HG03354 (cell line): ENCODE data around the gene GAREM1.
"Not testable (repeated sequence)": the region's sequence is repeated elsewhere in the genome, so short reads cannot be mapped to it uniquely, and the experiment has no call there.

Experiments
- ATAC-seq: cut with Tn5 transposase; IDR thresholded peaks from one replicate; pipeline ENCODE4 v1.9.1; 2021; ENCODE audit warnings: mild to moderate bottlenecking; ENCODE audit not compliant: unreplicated experiment, poor library complexity, severe bottlenecking

GAREM1 gene

GRCh38 chr18:32237049-32237448, 233.6 kb downstream of the GAREM1 start:
- ATAC-seq: no peak

DNA sequence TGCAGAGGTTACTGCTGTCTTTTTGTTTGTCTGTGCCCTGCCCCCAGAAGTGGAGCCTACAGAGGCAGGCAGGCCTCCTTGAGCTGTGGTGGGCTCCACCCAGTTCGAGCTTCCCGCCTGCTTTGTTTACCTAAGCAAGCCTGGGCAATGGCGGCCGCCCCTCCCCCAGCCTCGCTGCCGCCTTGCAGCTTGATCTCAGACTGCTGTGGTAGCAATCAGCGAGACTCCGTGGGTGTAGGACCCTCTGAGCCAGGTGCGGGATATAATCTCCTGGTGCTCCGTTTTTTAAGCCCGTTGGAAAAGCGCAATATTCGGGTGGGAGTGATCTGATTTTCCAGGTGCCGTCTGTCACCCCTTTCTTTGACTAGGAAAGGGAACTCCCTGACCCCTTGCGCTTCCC, 237.3 kb downstream of the GAREM1 start:
- ATAC-seq: not testable (repeated sequence)

DNA sequence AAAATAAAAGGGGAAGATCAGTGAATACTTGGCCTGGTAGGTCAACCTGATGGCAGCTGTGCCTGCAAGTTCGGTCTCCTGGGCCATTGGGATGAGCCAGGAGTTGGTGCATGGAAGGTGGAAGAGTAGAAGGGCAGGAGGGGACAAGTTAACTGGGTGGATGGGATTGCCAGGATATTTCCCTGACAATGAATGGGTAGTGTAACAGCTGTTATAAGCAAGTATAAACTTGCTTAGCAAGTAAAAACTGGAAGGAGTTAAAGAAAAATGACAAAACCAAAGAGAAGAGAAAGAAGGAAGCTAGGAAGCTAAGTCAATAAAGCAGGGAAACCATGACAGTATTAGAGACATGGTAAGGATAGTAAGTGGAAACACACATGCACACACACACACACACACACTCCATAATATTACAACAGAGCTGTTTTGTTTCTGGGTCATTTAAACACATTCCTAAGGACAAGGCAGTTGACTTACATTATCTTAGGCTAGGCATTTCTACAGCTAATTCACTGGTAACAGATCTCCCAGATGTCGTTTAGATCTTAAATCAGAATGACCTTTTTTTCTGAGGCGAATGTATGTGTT, 251.2 kb downstream of the GAREM1 start:
- ATAC-seq: no peak

- no peak for ATAC-seq
These were observed 254.3 kb downstream of the GAREM1 start for GRCh38 chr18:32216390-32216789.

- no peak for ATAC-seq
These were observed 257.0 kb downstream of the GAREM1 start for GRCh38 chr18:32213693-32214092.
